ENCODE data around the gene NLRC5. TPM values are rescaled to one million over a fixed set of nuclear protein-coding genes. Genes with fewer than 3 reads are reported as not detected.

NLRC5 gene
- total and polyA plus RNA-seq, 2 donors (not counting 3 experiments of a cell fraction or from before 2014, with no cell fraction given): 7.4 to 26.3 TPM

DNA sequence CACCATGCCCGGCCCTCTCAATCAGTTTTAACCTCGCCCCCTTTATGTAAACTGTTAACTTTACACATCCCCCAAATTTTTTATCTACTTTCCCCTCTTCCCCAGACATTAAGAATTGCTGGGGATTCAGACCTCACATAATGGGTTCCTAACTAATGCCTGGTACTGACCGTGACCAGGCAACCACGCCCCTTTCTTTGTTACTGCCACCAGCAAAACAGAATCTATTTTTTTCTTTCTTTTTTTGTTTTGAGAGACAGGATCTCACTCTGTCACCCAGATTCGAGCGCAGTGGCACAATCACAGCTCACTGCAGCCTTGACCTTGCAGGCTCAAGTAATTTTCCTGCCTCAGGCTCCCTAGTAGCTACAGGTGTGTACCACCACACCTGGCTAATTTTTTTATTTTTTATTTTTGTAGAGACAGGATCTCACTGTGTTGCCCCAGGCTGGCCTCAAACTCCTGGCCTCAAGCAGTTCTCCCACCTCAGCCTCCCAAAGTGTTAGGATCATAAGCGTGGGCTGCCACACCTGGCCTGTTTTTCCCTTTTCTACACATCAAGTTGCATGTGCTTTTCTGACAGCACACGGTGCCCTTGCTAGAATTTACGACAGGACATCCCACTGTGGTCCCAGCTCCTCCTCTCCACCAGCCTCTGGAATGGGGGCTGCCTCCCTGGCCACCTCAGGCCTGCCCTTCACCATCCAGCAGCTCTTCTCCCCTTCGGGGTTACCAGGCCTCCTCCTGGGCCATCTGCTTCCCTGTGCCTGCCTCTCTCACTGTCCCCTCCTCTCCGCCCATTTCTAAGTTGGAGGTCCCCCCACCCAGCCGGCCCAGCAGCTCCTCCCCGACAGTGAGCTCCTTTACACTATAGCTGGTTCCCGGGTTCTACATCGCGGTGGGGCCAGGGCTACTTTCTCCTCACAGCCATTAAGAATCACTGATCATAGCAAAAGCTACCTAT lies 113.8 kb downstream of the NLRC5 start:
- ChIA-PET CTCF (interaction anchor here (0.6 to 5.9 kb wide), 4 partner anchors 10 to 187 kb away, joined by 3 to 48 read pairs (median 3); partner anchors contain the start of gene CPNE2), POLR2A (no interaction called here)
- Histone ChIP-seq H3K9me3 (replicated peaks; ENCODE audit: control insufficient read depth, insufficient read depth, low read length) (no peaks in the 10 kb centered on the region), H2AFZ (ENCODE audit: low read depth, low read length) (no peak overlapping the region), H3K4me3 (replicated peaks in 1 of 3; ENCODE audit: insufficient read depth in 1 of 3, low read depth in 1 of 3, low read length in 3 of 3) (no peak overlapping the region), H3K27ac (ENCODE audit: insufficient read depth, low read depth, low read length) (no peak overlapping the region), H3K27me3 (ENCODE audit: control insufficient read depth in 2 of 2, insufficient read depth in 2 of 2, low read length in 2 of 2) (no peaks in the 10 kb centered on the region), H3K9me1 (replicated peaks; ENCODE audit: control insufficient read depth, extremely low read depth, insufficient read depth, low read length) (no peaks in the 10 kb centered on the region), H3K9ac (replicated peaks; ENCODE audit: extremely low read depth, insufficient read depth, low read length) (no peak overlapping the region), H3K36me3 (ENCODE audit: control insufficient read depth in 2 of 2, extremely low read depth in 1 of 2, insufficient read depth in 2 of 2, low read length in 2 of 2) (no peaks in the 10 kb centered on the region), H3K4me2 (ENCODE audit: insufficient read depth, low read length) (no peak overlapping the region), H3K4me1 (ENCODE audit: control insufficient read depth, extremely low read depth, insufficient read depth, low read length) (no peaks in the 10 kb centered on the region), H3K79me2 (ENCODE audit: control insufficient read depth, insufficient read depth, low read length) (peaks cover 11% of the 10 kb centered on the region), H4K20me1 (replicated peaks; ENCODE audit: control insufficient read depth, extremely low read depth, insufficient read depth, low read length) (no peaks in the 10 kb centered on the region)
- dilution Hi-C loops (cut with MboI; ENCODE audit: extremely low pct_ligation_motif_present, low sequenced_read_pairs) (no loop called here), intact Hi-C loops (cut with micrococcal nuclease) (no loop called here)
- no TSS peak for BruUV-seq (replicated peaks)
- no peak for FAIRE-seq
- DNase-seq (ENCODE audit: low read depth, low spot score): no peak
- TF ChIP-seq, protein P1, sequence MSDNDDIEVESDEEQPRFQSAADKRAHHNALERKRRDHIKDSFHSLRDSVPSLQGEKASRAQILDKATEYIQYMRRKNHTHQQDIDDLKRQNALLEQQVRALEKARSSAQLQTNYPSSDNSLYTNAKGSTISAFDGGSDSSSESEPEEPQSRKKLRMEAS (IDR thresholded peaks at IDR 0.05; ENCODE audit: insufficient read depth, insufficient read length): no peak

- H3K36me3 ChIP-seq (ENCODE audit: control insufficient read depth in 2 of 2, extremely low read depth in 1 of 2, insufficient read depth in 2 of 2, low read length in 2 of 2): no peaks in the 10 kb centered on the region
- no peaks in the 10 kb centered on the region for H3K9me1 ChIP-seq (replicated peaks; ENCODE audit: control insufficient read depth, extremely low read depth, insufficient read depth, low read length)
- CTCF ChIA-PET: interaction anchor here (1.1 to 5.9 kb wide), 2 partner anchors 8 to 12 kb away, joined by 4 to 48 read pairs; partner anchors contain the start of gene CPNE2
- H3K9ac ChIP-seq (replicated peaks; ENCODE audit: extremely low read depth, insufficient read depth, low read length): no peak overlapping the region
- TF ChIP-seq POLR2A (IDR thresholded peaks at IDR 0.05; ENCODE audit: low read depth, low read length) (no peak), POLR2AphosphoS5 (IDR thresholded peaks at IDR 0.05; ENCODE audit: insufficient read depth, low read depth, low read length) (no peak), JUN (IDR thresholded peaks at IDR 0.05; ENCODE audit: borderline replicate concordance, insufficient read depth, insufficient read length, low read depth) (no peak), GATA2 (IDR thresholded peaks at IDR 0.05; ENCODE audit: insufficient read depth, insufficient read length, low read depth, low read length) (no peak)
- TF ChIP-seq, protein P1 (IDR thresholded peaks at IDR 0.05; ENCODE audit: insufficient read depth, insufficient read length): no peak
- DNase-seq (ENCODE audit: low read depth, low spot score): no peak
- no peaks in the 10 kb centered on the region for H4K20me1 ChIP-seq (replicated peaks; ENCODE audit: control insufficient read depth, extremely low read depth, insufficient read depth, low read length)
- no peak overlapping the region for H2AFZ ChIP-seq (ENCODE audit: low read depth, low read length)
- no peak overlapping the region for H3K4me3 ChIP-seq (replicated peaks in 1 of 3; ENCODE audit: insufficient read depth in 1 of 3, low read depth in 1 of 3, low read length in 3 of 3)
- intact Hi-C loops (cut with micrococcal nuclease) (no loop called here), dilution Hi-C loops (cut with MboI; ENCODE audit: extremely low pct_ligation_motif_present, low sequenced_read_pairs) (no loop called here)
- peak; percentile 12 for FAIRE-seq
- POLR2A ChIA-PET: no interaction called here
- no peaks in the 10 kb centered on the region for H3K9me3 ChIP-seq (replicated peaks; ENCODE audit: control insufficient read depth, insufficient read depth, low read length)
- no peaks in the 10 kb centered on the region for H3K4me1 ChIP-seq (ENCODE audit: control insufficient read depth, extremely low read depth, insufficient read depth, low read length)
- H3K79me2 ChIP-seq (ENCODE audit: control insufficient read depth, insufficient read depth, low read length): peaks cover 11% of the 10 kb centered on the region
- H3K27ac ChIP-seq (ENCODE audit: insufficient read depth, low read depth, low read length): no peak overlapping the region
- H3K27me3 ChIP-seq (ENCODE audit: control insufficient read depth in 2 of 2, insufficient read depth in 2 of 2, low read length in 2 of 2): no peaks in the 10 kb centered on the region
- BruUV-seq (replicated peaks): no TSS peak
- no peak overlapping the region for H3K4me2 ChIP-seq (ENCODE audit: insufficient read depth, low read length)
Measured at GRCh38 chr16:57104706-57105105, 115.3 kb downstream of the NLRC5 start.

Measured in endothelial cell of umbilical vein (primary cell).